Measurements from ENCODE around the gene ERICH4. TPM values are rescaled to one million over a fixed set of nuclear protein-coding genes. Genes with fewer than 3 reads are reported as not detected.
A peak's percentile ranks its signal among the peaks of the same experiment; 100 is the strongest.
"Not testable (repeated sequence)": the region's sequence is repeated elsewhere in the genome, so short reads cannot be mapped to it uniquely, and the experiment has no call there.

ERICH4 gene
- total RNA-seq, 1 donor from 2014 or later: not detected

DNA sequence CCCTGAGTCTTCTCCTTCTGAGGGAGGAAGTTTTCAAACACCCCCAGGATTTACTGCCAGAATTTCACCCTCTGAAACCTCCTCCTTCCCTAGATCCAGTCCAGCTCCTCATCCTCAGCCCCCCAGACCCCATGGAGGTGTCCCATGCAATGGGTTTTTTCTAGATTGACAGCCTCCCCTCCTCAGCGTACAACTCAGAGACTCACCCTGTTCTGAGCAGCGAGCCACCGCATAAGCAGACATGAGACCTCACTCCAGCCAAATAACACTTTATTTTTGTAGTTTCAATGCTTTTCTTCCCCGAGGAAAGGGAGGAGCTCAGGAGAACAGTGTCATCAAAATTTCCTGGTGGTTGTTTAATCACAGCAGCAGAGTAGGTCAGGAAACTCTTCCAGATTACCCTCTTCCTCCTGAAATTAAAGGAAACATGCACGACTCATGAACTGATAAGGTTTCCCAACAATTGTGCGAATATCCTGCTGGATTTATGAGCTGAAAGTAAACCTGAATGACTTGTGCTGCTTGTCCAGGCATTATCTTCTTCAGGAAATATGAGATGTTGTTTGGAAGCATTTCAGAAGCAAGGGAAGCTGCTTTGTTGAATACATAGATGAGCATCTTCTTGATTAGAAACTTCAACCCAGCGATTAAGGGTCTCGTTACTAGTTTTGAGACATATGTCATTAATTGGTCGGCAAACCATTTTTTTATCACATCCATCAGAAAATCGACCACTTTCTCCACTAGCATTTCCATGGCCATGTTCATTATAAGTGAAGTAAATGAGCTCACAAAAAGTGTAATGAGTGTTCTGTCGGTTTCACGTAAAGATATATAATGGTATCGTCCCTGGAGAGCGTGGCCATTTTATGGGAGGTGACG is 36.2 kb downstream of the ERICH4 start:
- ATAC-seq: peak; percentile 14

DNA sequence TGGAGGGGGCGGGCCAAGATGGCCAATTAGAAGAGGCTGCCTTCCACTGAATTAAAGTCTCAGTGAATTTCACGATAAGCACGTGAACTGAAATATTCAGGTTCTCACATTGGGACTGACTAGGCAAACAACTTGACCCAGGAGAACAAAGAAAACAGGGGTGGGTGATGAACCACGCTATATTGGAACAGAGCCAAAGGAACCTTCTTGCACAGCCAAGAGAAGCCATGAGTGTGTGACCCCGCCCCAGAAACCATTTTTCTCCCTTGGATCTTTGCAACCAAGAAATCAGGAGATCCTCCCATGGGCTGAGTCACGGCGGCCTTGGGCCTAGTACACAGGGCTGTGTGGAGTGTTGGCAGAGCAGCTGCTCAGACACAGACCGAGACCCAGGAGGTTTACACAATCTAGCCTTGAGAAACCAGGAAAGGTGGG is 36.8 kb downstream of the ERICH4 start:
- ATAC-seq: peak; percentile 74

DNA sequence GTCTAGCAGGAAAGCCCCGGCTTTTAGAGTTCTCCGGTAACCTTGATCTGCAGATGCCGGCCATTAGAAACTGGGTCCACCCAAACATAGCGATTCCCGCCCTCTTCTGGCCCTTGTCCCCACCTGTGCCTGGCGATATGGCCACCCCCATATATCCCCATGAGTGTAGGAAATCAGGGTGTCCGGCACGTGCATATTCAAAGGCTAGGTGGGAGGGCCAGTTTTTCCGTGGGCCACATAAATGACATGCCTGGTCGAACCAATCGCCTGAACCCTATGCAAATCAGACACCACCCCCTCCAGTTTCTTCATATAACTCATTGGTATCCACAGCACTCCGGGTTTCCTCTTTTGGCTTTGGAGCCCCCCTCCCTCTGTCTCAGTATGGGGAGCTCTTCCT is 37.4 kb downstream of the ERICH4 start:
- no peak for ATAC-seq

DNA sequence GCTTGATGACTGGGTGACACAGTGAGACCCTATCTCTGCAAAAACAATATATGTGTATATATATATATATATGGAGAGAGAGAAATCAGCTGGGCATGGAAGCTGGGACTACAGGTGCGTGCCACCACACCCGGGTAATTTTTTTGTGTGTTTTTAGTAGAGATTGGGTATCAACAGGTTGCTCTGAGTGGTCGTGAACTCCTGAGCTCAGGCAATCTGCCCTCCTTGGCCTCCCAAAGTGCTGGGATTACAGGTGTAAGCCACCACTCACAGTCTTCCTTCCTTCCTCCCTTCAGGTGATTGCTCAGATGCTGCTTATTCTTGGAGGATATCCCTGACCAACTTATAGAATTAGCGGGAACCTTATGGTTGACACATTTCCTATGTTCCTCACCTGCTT is 41.9 kb downstream of the ERICH4 start:
- no peak for ATAC-seq

DNA sequence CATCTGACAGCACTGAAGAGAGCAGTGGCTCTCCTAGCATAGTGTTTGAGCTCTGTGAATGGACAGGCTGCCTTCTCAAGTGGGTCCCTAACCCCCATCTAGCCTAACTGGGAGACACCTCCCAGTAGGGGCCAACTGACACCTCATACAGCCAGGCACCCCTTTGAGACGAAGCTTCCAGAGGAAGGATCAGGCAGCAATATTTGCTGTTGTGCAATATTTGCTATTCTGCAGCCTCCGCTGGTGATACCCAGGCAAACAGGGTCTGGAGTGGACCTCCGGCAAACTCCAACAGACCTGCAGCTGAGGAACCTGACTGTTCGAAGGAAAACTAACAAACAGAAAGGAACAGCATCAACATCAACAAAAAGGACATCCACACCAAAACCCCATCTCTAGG is 44.0 kb downstream of the ERICH4 start:
- not testable (repeated sequence) for ATAC-seq

DNA sequence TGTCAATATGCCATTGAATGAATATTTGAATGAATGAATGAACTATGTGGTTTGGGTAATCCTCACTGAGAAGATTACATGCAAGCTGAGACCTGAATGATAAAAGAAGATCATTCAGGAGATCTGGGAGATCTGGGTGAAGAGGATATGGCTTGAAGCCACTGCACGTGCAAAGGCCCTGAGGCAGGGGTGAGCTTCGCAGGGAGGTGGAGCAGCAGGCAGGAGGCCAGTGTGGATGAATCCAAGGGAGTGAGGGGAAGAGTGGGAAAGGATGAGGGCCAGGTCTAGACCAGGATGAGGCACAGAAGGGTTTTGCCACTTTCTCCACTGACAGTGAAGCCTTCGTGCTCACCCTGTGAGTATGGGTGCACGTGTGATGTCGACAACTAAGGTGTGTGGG is 49.9 kb downstream of the ERICH4 start:
- no peak for ATAC-seq

Other genes with a start within 250 kb of the ERICH4 start
- gene CYP2S1, start 249.9 kb upstream of the ERICH4 start, total RNA-seq: 10.4 TPM
- gene AXL, start 223.9 kb upstream of the ERICH4 start, total RNA-seq: 4.0 TPM
- gene HNRNPUL1, start 178.8 kb upstream of the ERICH4 start, total RNA-seq: 116 TPM
- gene CCDC97, start 133.0 kb upstream of the ERICH4 start, total RNA-seq: 19.3 TPM
- 53.8 TPM for gene TGFB1, start 89.2 kb upstream of the ERICH4 start, total RNA-seq
- 4.3 TPM for gene B9D2, start 79.0 kb upstream of the ERICH4 start, total RNA-seq
- 20.0 TPM for gene TMEM91, start 66.6 kb upstream of the ERICH4 start, total RNA-seq
- 15.7 TPM for gene EXOSC5, start 45.8 kb upstream of the ERICH4 start, total RNA-seq
- gene BCKDHA, start 45.3 kb upstream of the ERICH4 start, total RNA-seq: 49.3 TPM
- gene B3GNT8, start 15.8 kb upstream of the ERICH4 start, total RNA-seq: 40.4 TPM
- gene DMAC2, start 3.2 kb upstream of the ERICH4 start, total RNA-seq: 34.6 TPM
- gene CEACAM21, start 133.0 kb downstream of the ERICH4 start, total RNA-seq: 2.0 TPM
- gene CEACAM4, start 183.9 kb downstream of the ERICH4 start, total RNA-seq: 0.24 TPM
- 71.9 TPM for gene CEACAM7, start 245.1 kb downstream of the ERICH4 start, total RNA-seq

Measured in esophagus mucosa (tissue), 1 donor.